ENCODE data around the gene RPTOR. TPM values are rescaled to one million over a fixed set of nuclear protein-coding genes. Genes with fewer than 3 reads are reported as not detected.

RPTOR gene
- polyA plus RNA-seq, 1 donor: 31.1 TPM

DNA sequence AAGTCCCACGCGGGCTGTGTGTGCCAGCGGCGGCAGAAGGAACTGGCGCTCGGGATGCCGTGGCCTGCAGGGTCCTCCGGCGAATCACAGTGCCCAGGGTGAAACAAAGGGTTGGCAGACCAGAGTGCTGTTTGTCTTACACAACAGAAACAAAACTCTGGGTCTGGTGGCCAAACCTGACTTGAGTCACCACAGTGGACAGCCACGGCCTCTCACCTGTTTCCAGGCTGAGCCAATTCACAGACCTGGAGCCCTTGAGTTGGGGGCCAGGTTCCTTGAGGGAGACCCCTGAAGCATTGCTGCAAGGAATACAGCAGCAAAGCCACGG lies 444.9 kb downstream of the RPTOR start:
- DNase-seq: no peak

GRCh38 chr17:80990921-80991644 lies 446.4 kb downstream of the RPTOR start:
- DNase-seq: no peak

GRCh38 chr17:80991645-80992076 lies 447.0 kb downstream of the RPTOR start, which contains the start of gene CHMP6:
Gene CHMP6 (plus strand): TSS chr17:80991841. CDS start chr17:80991919, 78 bp downstream.
- DNase-seq: peak; percentile 89

DNA sequence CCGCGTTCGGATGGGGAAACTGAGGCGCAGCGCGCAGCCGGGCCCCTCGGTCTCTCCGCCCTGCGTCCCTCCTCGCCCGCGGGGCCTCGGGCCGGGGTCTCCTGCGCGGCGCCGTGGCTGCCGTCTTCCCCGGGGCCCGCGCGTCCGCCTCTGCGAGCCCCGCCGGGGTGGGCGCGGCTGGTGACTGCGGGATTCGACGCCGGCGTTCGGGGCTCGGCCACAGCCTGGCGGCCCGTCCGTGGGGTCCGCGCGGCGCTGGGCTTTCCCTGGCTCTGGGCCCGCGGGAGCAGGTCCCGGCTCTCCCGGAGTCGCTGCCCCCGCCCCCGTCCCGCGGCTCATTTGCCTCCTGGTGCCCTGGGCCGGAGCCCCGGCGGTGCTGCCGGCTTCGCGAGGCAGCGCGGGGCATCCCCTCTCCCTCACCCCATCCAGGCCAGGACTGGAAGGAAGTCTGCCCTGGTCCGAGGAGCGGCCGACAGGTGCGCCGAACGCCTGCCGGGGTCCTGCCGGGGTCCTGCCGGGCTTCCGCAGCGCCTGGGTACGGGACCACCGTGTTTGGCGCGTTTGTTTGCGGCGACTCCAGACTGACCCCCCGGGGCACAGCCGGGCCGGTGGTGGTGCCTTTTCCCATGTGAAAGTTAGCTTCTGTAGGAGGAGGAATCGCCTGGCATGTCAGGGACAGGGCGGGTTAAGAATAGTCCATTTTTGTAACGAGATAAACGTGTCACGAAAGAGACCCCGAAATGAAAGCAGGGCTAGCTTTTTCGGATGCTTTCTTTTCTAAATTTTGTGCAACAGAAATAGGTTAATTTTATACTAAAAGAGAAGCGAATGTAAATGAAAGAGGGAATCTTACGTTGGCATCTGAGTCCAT lies 447.7 kb downstream of the RPTOR start:
- DNase-seq: no peak

GRCh38 chr17:80992948-80993624 lies 448.4 kb downstream of the RPTOR start:
- DNase-seq: no peak

- no peak for DNase-seq
These were observed 450.5 kb downstream of the RPTOR start for GRCh38 chr17:80995131-80995530.

- DNase-seq: no peak
These were observed 452.0 kb downstream of the RPTOR start for GRCh38 chr17:80996422-80997305.

DNA sequence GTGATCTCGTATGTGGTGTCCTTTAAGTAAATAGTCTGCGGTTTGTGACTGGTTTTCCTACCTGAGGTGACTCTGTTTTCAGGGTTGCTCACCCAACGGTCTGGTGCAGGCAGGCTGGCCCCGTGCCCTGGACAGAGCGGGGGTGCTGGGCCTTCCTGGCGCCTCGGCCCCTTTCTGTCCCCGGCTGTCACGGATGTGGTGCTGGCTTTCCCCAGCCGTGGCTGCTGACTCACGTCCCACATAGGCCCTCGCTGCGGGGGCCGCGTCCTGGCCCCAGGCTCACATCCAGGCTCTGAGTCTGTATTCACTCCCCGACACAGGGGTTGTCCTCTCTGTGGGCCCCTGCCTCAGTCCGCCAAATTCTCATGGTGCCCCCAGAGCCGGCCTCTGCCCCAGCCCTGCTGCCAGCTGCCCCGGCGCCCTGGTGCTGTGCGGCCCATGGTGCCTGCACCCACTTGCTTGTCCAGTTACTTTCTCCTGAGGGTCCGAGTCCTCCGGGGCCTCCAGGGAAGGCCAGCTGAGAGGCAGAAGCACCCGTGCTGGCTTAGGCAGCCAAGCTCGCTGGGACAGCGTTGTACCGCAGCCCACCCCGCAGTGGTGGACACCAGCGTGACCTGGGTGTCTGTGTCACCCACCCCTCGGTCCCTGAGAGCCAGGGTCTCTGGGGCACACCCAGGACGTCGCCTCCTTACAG lies 452.9 kb downstream of the RPTOR start:
- DNase-seq: no peak

DNA sequence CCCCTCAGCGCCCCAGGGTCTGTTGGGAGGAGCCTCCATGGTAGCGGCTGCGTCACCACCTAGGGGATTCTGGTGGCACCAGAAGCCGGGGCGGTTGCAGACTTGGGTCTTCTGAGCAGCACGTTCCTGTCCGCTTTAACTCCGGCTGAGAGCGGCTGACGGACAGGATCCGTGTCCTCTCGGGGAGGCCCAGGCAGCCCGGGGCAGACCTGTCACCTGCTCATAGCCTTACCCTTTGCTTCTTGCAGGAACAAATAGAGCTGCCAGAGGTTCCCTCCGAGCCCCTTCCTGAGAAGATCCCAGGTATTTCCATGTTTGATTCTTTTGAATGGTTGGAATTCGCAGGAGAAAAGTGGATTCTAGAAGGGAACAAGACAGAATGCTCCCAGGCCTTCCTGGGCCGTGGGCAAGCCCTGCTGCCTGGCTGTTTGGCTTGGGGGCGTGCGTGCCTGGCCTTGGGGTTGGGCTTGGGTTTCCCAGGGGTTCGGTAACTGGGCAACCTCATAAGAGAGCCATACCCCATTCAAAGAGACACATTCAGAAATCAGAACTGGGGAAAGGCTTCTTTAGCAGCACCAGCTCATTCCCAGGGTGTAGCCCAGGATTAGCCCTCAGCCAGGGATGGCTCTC lies 453.6 kb downstream of the RPTOR start:
- no peak for DNase-seq

DNA sequence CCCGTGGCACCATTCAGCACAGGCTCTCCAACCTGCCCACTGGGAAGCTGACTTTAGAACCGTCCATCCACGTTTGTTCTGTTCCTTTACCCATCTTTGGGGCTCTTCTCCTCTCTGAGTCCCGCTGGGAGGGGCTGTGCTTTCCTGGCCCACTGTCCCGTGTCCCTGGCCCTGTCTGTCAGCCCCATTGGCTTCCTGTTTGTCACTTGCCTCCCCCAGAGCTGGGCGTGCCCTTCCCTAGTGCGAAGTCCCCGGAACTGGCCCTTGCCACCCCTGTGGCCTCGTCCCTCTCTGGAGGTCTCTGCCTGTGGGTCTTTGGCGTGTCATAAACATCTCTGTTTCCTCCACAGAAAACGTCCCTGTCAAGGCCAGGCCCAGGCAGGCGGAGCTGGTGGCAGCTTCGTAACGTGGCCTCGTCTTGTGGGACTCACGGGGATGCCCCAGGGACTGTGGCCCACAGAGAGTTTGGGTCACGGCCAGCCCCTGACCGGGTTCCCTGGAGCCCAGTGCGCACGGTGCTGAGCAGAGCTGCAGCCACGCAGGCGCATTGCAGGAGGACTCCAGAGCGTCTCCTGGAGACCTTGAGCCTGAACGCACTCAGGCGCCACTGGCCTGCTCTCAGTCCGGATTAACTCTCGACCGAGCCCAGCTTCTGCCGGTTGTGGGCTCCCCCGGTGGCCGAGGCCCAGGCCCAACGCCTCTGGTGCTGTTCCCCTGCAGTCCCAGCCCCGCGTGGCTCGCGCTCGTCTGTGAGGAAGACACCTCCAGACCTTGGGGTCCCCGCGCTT lies 454.3 kb downstream of the RPTOR start:
- no peak for DNase-seq

GRCh38 chr17:80999536-81000333 lies 455.1 kb downstream of the RPTOR start:
- no peak for DNase-seq

DNA sequence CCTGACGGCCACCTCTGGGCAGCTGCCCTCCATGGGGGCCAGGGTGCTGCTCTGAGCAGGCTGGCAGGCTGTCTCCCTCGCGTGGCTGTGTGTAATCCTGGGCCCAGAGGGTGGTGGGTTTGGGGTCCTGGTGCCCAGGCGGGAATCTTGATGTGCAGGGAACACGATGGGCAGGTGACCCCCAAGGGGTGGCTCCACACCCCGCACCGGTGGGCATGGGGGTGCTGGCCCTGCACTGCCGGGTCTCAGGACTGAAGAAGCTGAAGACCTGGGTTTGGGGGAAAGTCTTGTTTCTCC lies 455.6 kb downstream of the RPTOR start:
- no peak for DNase-seq

GRCh38 chr17:81000631-81001357 lies 456.2 kb downstream of the RPTOR start:
- DNase-seq: no peak

DNA sequence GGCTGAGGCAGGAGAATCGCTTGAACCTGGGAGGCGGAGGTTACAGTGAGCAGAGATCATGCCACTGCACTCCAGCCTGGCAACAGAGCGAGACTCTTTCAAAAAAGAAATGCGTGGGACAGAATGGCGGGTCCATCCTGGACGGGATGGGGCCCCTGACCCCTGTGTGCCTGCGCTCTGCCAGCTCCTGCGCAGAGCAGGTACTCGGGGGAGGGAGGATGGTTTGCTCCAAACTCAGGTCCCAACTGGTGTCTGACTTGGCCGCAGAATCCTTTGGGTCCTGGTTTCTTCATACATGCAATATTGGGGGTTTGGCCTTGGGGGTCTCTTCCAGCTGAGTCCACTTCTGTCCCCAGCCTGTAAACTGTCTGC lies 457.4 kb downstream of the RPTOR start:
- DNase-seq: no peak

GRCh38 chr17:81002409-81003361 lies 458.0 kb downstream of the RPTOR start:
- DNase-seq: no peak

- no peak for DNase-seq
These were observed 459.3 kb downstream of the RPTOR start for GRCh38 chr17:81003711-81004475.

DNA sequence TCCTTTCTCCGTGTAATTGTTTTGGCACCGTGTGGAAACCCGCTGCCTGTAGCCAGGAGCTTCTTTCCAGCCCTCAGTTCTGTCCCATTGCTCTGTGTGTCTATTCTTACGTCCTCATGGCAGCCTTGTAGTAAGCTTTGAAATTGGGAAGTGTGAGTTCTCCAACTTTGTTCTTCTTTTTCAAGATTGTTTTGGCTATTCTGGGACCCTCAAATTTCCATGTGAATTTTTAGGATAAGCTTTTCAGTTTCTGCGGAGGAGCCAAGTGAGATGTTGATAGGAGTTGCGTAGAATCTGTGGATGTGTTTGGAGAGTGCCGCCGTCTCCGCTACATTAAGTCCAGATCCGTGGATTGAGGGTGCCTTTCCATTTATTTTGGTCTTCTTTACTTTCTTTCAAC lies 462.3 kb downstream of the RPTOR start:
- DNase-seq: no peak
